ENCODE results near the gene CARD14. TPM values are rescaled to one million over a fixed set of nuclear protein-coding genes. Genes with fewer than 3 reads are reported as not detected.

The CARD14 gene
- total RNA-seq, 1 donor from 2014 or later = 5.4 TPM

DNA sequence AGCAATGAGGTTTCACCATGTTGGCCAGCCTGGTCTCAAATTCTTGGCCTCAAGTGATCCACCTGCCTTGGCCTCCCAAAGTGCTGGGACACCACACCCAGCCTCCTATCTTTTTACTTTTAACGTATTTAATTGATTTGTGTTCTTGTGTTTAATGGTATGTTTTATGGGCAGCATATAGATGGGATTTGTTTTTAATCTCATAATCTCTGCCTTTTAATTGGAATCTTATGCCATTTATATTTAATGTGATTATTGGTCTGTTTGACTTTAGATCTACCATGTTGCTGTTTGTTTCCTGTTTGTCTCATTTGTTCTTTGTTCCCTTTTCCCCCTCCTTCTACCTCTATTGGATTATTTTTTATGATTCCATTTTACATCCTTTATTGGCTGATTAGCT is 62.6 kb downstream of the CARD14 start:
- Mint-ChIP-seq H3K36me3 (peaks cover 63% of the 10 kb centered on the region), H3K27ac (no peak overlapping the region), H3K4me3 (no peak overlapping the region), H3K27me3 (ENCODE audit: low read depth) (no peaks in the 10 kb centered on the region), H3K9me3 (peaks cover 23% of the 10 kb centered on the region), H3K4me1 (no peaks in the 10 kb centered on the region)
- no peak for DNase-seq (ENCODE audit: low spot score in 2 of 2, unreplicated experiment in 2 of 2)
- TF ChIP-seq, protein P1, sequence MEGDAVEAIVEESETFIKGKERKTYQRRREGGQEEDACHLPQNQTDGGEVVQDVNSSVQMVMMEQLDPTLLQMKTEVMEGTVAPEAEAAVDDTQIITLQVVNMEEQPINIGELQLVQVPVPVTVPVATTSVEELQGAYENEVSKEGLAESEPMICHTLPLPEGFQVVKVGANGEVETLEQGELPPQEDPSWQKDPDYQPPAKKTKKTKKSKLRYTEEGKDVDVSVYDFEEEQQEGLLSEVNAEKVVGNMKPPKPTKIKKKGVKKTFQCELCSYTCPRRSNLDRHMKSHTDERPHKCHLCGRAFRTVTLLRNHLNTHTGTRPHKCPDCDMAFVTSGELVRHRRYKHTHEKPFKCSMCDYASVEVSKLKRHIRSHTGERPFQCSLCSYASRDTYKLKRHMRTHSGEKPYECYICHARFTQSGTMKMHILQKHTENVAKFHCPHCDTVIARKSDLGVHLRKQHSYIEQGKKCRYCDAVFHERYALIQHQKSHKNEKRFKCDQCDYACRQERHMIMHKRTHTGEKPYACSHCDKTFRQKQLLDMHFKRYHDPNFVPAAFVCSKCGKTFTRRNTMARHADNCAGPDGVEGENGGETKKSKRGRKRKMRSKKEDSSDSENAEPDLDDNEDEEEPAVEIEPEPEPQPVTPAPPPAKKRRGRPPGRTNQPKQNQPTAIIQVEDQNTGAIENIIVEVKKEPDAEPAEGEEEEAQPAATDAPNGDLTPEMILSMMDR (IDR thresholded peaks at IDR 0.05; ENCODE audit: unreplicated experiment) = no peak

DNA sequence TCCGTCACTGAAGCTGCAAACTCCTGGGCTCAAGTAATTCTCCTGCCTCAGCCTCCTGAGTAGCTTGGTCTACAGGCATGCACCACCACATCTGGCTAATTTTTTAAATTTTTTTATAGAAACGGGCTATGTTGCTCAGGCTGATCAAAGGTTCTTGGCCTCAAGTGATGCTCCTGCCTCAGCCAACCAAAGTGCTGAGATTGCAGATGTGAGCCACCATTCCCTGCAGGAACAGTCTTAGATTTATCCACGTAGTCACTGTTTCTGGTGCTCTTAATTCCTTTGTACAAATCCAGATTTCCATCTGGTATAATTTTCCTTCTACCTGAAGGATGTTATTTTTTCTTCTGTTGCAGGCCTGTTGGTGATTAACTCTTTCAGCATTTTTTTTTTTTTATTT is 63.4 kb downstream of the CARD14 start:
- TF ChIP-seq, protein P1 (IDR thresholded peaks at IDR 0.05; ENCODE audit: unreplicated experiment) = no peak
- H3K9me3 Mint-ChIP-seq = peaks cover 23% of the 10 kb centered on the region
- H3K36me3 Mint-ChIP-seq = peaks cover 68% of the 10 kb centered on the region

DNA sequence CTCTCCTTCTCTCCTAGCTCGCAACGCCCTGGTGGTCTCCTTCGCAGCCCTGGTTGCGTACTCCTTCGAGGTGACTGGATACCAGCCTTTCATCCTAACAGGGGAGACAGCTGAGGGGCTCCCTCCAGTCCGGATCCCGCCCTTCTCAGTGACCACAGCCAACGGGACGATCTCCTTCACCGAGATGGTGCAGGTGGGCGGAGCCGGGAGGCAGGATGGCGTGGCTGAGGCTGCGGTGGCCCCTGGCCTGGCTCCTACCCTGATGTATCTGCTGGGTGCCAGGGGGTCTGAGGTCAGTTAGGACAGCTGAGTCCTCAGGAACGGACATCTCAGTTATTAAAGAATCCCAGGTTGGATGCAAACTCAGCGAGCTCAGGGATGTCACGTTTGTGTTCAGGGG is 67.1 kb downstream of the CARD14 start:
- TF ChIP-seq, protein P1 (IDR thresholded peaks at IDR 0.05; ENCODE audit: unreplicated experiment) = no peak
- H3K9me3 Mint-ChIP-seq = peaks cover 17% of the 10 kb centered on the region
- DNase-seq (ENCODE audit: low spot score in 2 of 2, unreplicated experiment in 2 of 2) = no peak
- no peaks in the 10 kb centered on the region for H3K27me3 Mint-ChIP-seq (ENCODE audit: low read depth)
- H3K4me1 Mint-ChIP-seq = no peaks in the 10 kb centered on the region
- H3K36me3 Mint-ChIP-seq = peaks cover 65% of the 10 kb centered on the region
- no peak overlapping the region for H3K27ac Mint-ChIP-seq
- no peak overlapping the region for H3K4me3 Mint-ChIP-seq

More for the DNA sequence above, 63.4 kb downstream of the CARD14 start:
- no peak overlapping the region for H3K27ac Mint-ChIP-seq
- no peaks in the 10 kb centered on the region for H3K27me3 Mint-ChIP-seq (ENCODE audit: low read depth)
- no peak overlapping the region for H3K4me3 Mint-ChIP-seq
- H3K4me1 Mint-ChIP-seq = no peaks in the 10 kb centered on the region
- DNase-seq (ENCODE audit: low spot score in 2 of 2, unreplicated experiment in 2 of 2) = no peak

DNA sequence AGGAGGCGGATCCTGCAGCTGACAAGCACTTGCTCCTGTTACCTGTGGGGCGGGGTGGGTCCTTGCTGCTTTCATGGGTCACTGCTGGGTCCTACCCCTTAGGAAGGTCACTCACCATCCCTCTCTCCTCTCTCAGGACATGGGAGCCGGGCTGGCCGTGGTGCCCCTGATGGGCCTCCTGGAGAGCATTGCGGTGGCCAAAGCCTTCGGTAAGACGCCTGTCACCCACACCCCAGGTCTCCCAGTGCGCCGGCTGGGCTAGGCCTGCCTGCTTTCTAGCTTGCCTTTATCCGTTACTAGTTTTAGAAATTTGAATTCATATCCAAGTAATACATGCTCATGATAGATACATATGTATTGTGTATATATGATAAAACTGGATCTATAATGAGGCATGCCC is 67.6 kb downstream of the CARD14 start:
- Mint-ChIP-seq H3K27ac (no peak overlapping the region), H3K36me3 (peaks cover 63% of the 10 kb centered on the region), H3K27me3 (ENCODE audit: low read depth) (no peaks in the 10 kb centered on the region), H3K4me3 (no peak overlapping the region), H3K9me3 (peaks cover 15% of the 10 kb centered on the region), H3K4me1 (no peaks in the 10 kb centered on the region)
- no peak for DNase-seq (ENCODE audit: low spot score in 2 of 2, unreplicated experiment in 2 of 2)
- TF ChIP-seq, protein P1 (IDR thresholded peaks at IDR 0.05; ENCODE audit: unreplicated experiment) = no peak

DNA sequence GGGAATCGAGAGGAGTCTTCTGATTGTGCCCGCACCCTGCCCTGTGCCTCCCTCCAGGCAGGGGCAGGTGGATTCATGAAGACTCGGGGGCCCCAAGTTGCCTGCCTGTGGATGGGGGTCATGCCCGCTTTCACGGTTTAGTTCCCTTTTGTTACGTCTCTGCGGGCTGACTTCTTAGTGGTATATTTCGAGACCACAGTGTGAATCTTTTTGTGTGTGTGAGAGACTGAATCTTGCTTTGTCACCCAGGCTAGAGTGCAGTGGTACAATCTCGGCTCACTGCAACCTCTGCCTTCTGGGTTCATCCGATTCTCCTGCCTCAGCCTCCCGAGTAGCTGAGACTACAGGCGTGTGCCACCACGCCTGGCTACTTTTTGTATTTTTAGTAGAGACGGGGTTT is 72.7 kb downstream of the CARD14 start:
- H3K4me1 Mint-ChIP-seq = no peaks in the 10 kb centered on the region
- H3K4me3 Mint-ChIP-seq = no peak overlapping the region
- no peak overlapping the region for H3K27ac Mint-ChIP-seq
- peaks cover 36% of the 10 kb centered on the region for H3K36me3 Mint-ChIP-seq
- no peaks in the 10 kb centered on the region for H3K9me3 Mint-ChIP-seq
- no peak for DNase-seq (ENCODE audit: low spot score in 2 of 2, unreplicated experiment in 2 of 2)
- no peaks in the 10 kb centered on the region for H3K27me3 Mint-ChIP-seq (ENCODE audit: low read depth)
- TF ChIP-seq, protein P1 (IDR thresholded peaks at IDR 0.05; ENCODE audit: unreplicated experiment) = no peak

Data from mesothelial cell of epicardium (in vitro differentiated cells).